Body of pancreas (tissue), 4 donors: ENCODE results near the gene ARHGAP26. TPM values are rescaled to one million over a fixed set of nuclear protein-coding genes. Genes with fewer than 3 reads are reported as not detected.

Experiments used
- ATAC-seq: fragments of 150-250 bp; one replicate; pipeline ENCODE4 v1.9.1; 2016
- DNase-seq, 4 donors: peaks; one replicate each; pipeline ENCODE4 v3.0.0-alpha.2; 2019
- H3K27ac ChIP-seq, 4 donors: fragments of 200-600 bp; sonication (generic); 1 replicate in 3 of 4; 2 replicates in 1 of 4; pipeline versions ENCODE4 v1.5.1 to v1.6.1; 2016 to 2019; ENCODE audit warnings: mild to moderate bottlenecking in 1 of 4, mixed read lengths in 1 of 4, moderate library complexity in 1 of 4
- H3K27me3 ChIP-seq, 2 donors: fragments of 200-600 bp; sonication (generic); one replicate each; pipeline ENCODE4 v1.6.0; 2016; ENCODE audit warnings: mild to moderate bottlenecking in 1 of 2
- H3K36me3 ChIP-seq, 2 donors: fragments of 200-600 bp; sonication (generic); replicated peaks in 1 of 2; 2 replicates each; pipeline ENCODE4 v1.5.1; 2016; ENCODE audit warnings: low read depth in 2 of 2; ENCODE audit not compliant: insufficient read depth in 1 of 2
- H3K4me1 ChIP-seq: fragments of 200-600 bp; sonication (generic); one replicate; pipeline ENCODE4 v1.6.0; 2016
- H3K4me3 ChIP-seq, 2 donors: fragments of 200-600 bp; sonication (generic); 1 replicate in 1 of 2; 2 replicates in 1 of 2; pipeline ENCODE4 v1.5.1; 2016 to 2019
- H3K9me3 ChIP-seq, 3 donors: fragments of 200-600 bp; sonication (generic); 1 replicate in 2 of 3; 2 replicates in 1 of 3; pipeline ENCODE4 v1.5.1; 2016
- POLR2A ChIP-seq, 3 donors: fragments of 450-650 bp; IDR thresholded peaks; one replicate each; pipeline ENCODE4 v1.6.1; 2016; ENCODE audit warnings: antibody characterized with exemption in 3 of 3, mild to moderate bottlenecking in 2 of 3
- WGBS, 2 donors: methylation state at CpG; one replicate each; pipeline ENCODE4 v1.1.5; 2017; 5-methylcytosine and 5-hydroxymethylcytosine counted together
- intact Hi-C: fragments of 100-400 bp; cut with DNase I; formaldehyde crosslinking; loops from one replicate; pipeline ENCODE4 v1.15.1; 2023
- total RNA-seq, 2 donors: library from RNA; depleted of rRNA; stranded (reverse); fragments of >200 nt; gene quantifications; one replicate each; pipeline ENCODE4 v1.1.0, GENCODE V29; 2016
- TF ChIP-seq, protein P1 (sequence below), 7 experiments: fragments of 450-650 bp in 4 of 7; fragments of 200-600 bp in 3 of 7; sonication (generic) in 3 of 7; IDR thresholded peaks; one replicate each; pipeline ENCODE4 v1.5.1; 2016 to 2019; ENCODE audit warnings: antibody characterized with exemption in 7 of 7

ARHGAP26 gene
- total RNA-seq, 2 donors from 2014 or later, result 12.5 to 14.2 TPM

DNA sequence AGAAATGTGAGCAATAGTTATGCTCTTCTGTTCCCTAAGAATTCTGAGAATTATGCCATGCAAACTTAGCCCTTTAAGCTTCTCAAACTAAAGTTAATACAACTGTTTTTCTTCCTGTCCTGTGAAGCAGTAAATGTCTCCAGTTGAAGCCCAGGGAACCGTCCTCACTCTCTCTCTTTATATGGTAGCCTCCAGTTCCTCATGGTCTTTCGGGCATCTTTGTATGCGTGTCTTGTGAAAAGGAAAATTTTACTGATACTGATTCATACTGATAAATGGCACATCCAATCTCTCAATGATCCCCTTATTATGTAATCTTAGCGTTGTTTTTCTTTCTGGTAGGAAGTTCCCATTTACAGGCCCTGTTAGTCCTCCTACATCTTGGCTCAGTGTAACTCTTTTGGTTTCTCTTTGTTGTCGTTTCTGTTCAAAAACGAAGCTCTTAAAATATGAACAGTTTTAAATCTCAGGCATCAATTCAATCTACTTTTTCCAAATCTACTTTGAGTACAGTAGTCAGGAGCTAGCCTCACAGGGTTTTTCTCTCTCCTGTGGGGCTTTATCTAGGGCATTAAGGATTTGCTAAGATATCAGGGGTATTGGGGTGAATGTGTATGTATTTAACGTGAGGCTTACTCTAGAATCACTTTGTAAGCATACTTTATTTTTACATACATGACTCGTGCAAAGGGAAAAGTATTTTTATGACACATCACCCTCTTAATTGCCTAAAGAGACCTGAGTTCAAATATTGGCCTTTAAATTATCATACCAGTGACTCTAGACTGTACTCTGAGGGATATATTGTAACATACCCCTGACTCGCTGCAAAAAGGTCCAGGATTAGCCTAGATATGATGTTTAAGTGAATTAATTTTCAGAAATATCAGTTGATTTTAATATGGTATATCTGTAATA is 375.3 kb downstream of the ARHGAP26 start:
- DNase-seq, result no peak
- Histone ChIP-seq H3K9me3 (no peaks in the 10 kb centered on the region), H3K27ac (peak overlapping the region in 1 of 4 donors; percentile 13), H3K27me3 (no peaks in the 10 kb centered on the region), H3K4me3 (no peak overlapping the region), H3K36me3 (no peaks in the 10 kb centered on the region), H3K4me1 (peaks cover 7% of the 10 kb centered on the region)
- intact Hi-C loops, result no loop called here
- no peak for ATAC-seq
- TF ChIP-seq, protein P1, sequence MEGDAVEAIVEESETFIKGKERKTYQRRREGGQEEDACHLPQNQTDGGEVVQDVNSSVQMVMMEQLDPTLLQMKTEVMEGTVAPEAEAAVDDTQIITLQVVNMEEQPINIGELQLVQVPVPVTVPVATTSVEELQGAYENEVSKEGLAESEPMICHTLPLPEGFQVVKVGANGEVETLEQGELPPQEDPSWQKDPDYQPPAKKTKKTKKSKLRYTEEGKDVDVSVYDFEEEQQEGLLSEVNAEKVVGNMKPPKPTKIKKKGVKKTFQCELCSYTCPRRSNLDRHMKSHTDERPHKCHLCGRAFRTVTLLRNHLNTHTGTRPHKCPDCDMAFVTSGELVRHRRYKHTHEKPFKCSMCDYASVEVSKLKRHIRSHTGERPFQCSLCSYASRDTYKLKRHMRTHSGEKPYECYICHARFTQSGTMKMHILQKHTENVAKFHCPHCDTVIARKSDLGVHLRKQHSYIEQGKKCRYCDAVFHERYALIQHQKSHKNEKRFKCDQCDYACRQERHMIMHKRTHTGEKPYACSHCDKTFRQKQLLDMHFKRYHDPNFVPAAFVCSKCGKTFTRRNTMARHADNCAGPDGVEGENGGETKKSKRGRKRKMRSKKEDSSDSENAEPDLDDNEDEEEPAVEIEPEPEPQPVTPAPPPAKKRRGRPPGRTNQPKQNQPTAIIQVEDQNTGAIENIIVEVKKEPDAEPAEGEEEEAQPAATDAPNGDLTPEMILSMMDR (IDR thresholded peaks at IDR 0.05), result no peak
- no peak for TF ChIP-seq POLR2A (IDR thresholded peaks at IDR 0.05)
- 74 to 84% methylated on average over 9 of the region's 9 CpGs for WGBS, 2 donors

DNA sequence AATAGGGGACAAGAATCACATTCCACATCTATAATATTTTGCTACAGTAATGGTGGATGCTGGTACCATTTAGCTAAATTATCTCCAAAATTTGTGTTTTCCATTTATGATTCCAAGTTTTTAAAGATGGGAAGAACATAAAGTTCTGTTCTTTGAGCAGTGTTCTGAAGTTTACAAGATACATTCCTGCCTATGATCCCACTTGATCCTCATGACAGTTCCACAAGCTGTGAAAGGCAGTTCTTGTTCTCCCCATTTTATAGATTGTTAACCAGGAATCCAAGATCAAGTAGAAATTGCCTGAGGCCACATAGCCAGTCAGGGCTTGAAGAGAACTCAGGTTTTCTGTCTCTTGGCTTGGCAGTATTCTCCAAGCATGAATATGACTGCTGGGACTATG is 376.0 kb downstream of the ARHGAP26 start:
- DNase-seq (no peak), ATAC-seq (no peak)
- Histone ChIP-seq H3K4me3 (no peak overlapping the region), H3K27ac (no peak overlapping the region), H3K27me3 (no peaks in the 10 kb centered on the region), H3K9me3 (no peaks in the 10 kb centered on the region), H3K4me1 (peaks cover under 1% of the 10 kb centered on the region), H3K36me3 (no peaks in the 10 kb centered on the region)
- no peak for TF ChIP-seq POLR2A (IDR thresholded peaks at IDR 0.05)
- TF ChIP-seq, protein P1 (IDR thresholded peaks at IDR 0.05), result no peak
- intact Hi-C loops, result no loop called here

DNA sequence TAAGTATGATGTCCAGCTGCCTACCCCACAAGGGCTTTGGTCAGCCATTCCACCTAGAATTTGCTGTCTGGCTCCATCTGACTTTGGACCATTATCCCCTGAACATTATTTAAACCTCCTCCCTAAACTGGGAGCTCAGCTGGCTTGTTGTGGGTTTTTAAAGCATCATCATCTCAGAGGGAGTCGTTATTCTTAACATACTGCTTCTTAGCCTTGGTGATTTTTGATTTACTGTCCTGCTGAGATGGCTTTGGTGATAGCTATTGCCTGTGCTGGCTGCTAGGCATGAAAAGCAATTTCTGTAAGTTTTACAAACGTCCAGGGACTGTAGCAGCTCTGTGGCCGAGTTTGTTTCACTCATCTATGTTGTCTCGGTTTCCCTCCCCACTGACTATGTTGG is 377.2 kb downstream of the ARHGAP26 start:
- DNase-seq (no peak), ATAC-seq (no peak)
- intact Hi-C loops, result no loop called here
- no peak overlapping the region for H3K4me3 ChIP-seq
- no peaks in the 10 kb centered on the region for H3K9me3 ChIP-seq
- H3K27ac ChIP-seq, result no peak overlapping the region
- H3K27me3 ChIP-seq, result no peaks in the 10 kb centered on the region
- no peaks in the 10 kb centered on the region for H3K4me1 ChIP-seq
- TF ChIP-seq POLR2A (IDR thresholded peaks at IDR 0.05), result no peak
- TF ChIP-seq, protein P1 (IDR thresholded peaks at IDR 0.05), result no peak
- WGBS, 2 donors, result 78 to 85% methylated on average over 4 of the region's 4 CpGs
- H3K36me3 ChIP-seq, result no peaks in the 10 kb centered on the region

DNA sequence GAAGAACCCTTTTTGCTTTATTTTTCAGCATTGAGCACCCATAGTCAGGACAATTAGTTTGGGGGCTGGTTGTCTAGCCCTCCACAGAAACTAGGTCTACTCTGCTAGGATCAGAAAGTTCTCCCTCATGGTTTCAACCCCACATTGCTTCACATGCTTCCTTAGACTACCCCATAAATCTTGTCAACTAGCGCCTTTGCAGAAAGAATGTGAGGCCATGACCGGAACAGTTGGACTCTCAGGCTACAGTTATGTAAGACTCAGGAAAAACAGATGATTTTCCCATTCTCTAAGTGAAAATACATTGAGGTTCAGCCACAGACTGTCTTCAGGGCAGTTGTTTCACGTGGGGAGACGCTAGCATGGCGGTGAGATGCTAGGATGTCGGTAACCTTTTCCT is 377.7 kb downstream of the ARHGAP26 start:
- TF ChIP-seq POLR2A (IDR thresholded peaks at IDR 0.05), result no peak
- TF ChIP-seq, protein P1 (IDR thresholded peaks at IDR 0.05), result no peak
- WGBS, 2 donors, result 80 to 94% methylated on average over 6 of the region's 6 CpGs
- no peaks in the 10 kb centered on the region for H3K9me3 ChIP-seq
- ATAC-seq, result no peak
- H3K27ac ChIP-seq, result no peak overlapping the region
- no peaks in the 10 kb centered on the region for H3K4me1 ChIP-seq
- no peak overlapping the region for H3K4me3 ChIP-seq
- no peaks in the 10 kb centered on the region for H3K36me3 ChIP-seq
- DNase-seq, result no peak
- intact Hi-C loops, result no loop called here
- H3K27me3 ChIP-seq, result no peaks in the 10 kb centered on the region

DNA sequence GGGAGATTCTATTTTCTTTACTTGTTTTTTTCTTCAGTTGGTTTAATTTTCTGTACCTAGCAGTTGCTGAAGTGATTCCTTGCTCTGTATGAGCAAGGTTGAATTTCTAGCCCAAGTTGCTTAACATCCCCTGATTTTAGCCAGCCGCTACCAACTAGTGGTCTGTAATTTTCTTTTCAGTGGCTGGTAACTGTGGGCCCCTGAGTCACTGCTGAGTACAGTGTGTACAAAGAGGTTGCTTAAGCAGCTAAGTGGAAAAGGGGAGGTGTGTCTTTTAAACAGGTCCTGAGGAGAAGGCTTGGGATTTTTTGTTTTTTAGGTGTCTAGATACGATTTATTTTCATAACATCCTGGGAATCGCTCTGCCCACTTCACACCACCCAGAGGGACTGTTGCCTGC is 378.6 kb downstream of the ARHGAP26 start:
- no peaks in the 10 kb centered on the region for H3K9me3 ChIP-seq
- ATAC-seq (no peak), DNase-seq (no peak)
- no peaks in the 10 kb centered on the region for H3K36me3 ChIP-seq
- 89 to 92% methylated on average over 3 of the region's 3 CpGs for WGBS, 2 donors
- no peak overlapping the region for H3K4me3 ChIP-seq
- H3K27ac ChIP-seq, result no peak overlapping the region
- H3K4me1 ChIP-seq, result no peaks in the 10 kb centered on the region
- no peaks in the 10 kb centered on the region for H3K27me3 ChIP-seq
- intact Hi-C loops, result no loop called here
- TF ChIP-seq, protein P1 (IDR thresholded peaks at IDR 0.05), result no peak
- TF ChIP-seq POLR2A (IDR thresholded peaks at IDR 0.05), result no peak
